Stimulated activated CD8-positive, alpha-beta memory T cell treated with anti-CD3 and anti-CD28 coated beads, Interleukin-15, amount 100 ng/mL, for 24 hours (primary cell): Measurements from ENCODE around the gene BANP.
"Not testable (repeated sequence)": the region's sequence is repeated elsewhere in the genome, so short reads cannot be mapped to it uniquely, and the experiment has no call there.

Experiments
- DNase-seq: peaks from one replicate; pipeline ENCODE4 v3.0.0-alpha.2; 2020; ENCODE audit warnings: low read depth

The BANP gene

GRCh38 chr16:88086571-88087516, 135.6 kb downstream of the BANP start:
- no peak for DNase-seq

GRCh38 chr16:88087517-88087877, 136.3 kb downstream of the BANP start:
- DNase-seq: no peak

DNA sequence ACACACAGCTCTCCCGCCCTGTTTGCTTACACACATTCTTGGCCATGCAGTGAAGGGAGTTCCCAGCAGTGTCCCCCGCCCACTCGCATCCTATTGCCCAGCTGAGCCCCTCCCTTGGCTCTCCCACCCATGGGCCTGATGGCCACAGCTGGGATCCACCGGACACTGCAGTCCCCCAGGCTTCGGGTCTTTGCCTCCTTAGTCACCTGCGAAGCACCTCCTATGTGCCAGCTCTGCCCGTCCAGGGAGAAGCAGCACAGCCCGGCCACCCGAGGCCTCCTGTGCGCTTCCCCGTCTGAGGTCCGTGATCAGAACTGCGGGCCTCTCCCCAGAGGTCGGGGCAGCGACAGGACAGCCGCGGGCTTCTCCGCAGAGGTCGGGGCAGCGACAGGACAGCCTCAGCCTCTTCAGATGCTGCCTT, 136.9 kb downstream of the BANP start:
- DNase-seq: no peak

DNA sequence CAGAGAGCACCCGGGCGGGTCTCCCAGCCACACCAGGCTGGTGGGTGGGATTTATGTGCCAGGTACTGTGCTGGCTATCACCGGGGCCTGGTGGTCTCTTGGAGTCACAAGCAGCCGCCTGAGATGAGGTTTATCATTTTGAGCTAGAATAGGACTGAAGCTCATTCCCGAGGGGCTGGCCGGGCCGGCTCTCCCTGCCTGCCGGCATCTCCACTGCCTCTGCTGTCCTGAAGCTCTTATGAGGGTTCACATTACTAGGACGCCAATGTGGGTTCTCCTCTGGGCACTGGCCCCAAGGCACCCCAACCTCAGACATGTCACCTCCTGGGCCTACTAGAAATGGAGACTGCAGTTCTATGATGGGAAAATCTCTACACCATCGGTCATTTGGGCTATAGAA, 137.4 kb downstream of the BANP start:
- DNase-seq: not testable (repeated sequence)

DNA sequence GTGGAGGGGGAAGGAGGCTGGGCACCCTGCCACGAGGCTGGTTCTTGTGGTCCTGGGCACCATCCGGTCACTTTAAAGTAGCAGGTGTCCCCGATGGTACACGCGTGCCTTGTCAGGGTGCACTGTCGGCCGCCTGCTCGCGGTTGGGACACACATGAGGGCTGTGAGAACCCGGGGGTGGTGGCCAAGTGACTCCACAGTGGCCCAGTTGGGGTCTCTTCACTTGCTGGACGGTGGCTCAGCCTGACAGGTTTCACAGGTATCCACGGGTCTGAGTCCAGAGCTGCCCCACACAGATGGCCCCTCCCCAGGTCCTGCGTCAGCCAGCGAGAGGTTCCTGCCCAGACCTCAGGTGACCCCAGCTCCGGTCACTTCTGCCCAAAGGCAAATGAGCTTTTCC, 137.8 kb downstream of the BANP start:
- not testable (repeated sequence) for DNase-seq

DNA sequence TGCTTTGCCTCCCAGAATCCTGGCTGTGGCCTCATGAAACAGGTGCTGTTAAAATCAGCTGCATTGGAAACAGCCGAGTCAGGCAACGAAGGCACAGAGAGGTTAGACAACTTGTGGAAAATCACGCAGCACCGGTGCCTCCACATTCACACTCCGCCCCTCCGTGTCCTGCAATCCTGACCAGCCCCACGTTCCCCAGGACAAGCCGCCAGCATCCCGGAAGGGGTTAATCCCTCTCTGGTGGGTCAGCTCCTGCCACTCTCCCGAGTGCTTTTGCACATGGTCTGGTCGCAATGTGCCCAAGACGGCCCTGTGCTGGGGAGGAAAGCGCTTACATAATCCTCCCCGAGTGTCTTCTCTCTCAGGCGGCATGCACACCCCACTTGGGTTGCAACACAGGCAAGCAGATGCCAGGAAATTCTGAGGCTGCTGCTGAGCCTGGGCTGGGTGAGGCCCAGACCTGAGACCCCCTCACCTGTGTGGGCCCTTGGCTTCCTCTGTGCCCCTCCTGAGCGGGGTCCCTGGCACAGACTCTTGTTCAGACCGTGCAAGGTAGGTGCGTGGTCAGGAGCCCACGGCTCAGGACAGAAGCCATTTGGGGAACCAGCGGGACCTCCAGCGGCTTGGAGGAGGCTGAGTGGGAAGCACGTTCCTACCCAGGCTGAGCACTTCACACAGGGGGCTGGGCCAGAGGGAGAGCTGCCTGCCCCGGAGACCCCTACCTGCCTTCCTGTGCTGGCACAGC, 138.6 kb downstream of the BANP start:
- DNase-seq: not testable (repeated sequence)

DNA sequence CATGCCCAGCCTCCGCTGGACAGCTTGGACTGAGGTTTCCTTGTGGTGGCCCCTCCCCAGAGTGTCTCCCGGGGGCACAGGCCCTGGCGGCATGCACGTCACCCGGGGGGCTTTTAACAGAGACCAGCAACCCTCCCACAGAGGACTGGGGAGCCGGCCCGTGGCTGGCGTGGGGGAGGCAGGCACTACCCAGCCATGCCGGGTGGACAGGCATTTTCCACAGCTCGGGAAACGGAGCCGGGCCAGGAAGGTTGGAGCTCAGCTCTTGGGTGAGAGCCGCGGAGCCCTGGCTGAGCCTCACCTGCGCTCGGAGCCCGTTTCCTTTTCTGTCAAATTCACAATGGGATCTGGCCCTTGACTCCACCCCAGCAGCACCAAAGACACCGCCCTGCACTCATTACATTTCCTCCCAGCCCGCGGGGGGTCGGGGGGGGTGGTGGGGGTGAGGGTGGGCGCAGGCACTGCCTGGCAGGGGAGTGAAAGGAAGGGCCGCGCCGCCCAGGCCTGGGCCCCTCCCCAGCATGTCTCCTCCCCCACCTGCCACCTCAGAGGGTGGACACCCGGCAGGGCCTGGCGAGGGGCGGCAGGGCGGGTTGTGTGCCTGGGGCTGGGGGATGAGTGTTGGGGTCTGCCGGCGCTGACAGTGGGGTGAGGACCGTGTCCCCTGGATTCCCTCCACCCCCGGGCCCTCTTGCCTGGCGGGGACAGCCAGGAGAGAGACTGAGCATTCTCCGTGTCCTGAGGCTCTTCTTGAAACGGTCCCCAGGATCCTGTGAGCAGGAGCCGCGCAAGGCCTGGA, 139.3 kb downstream of the BANP start:
- DNase-seq: not testable (repeated sequence)

GRCh38 chr16:88091221-88091971, 140.2 kb downstream of the BANP start:
- not testable (repeated sequence) for DNase-seq

- DNase-seq: not testable (repeated sequence)
These were observed 140.7 kb downstream of the BANP start for GRCh38 chr16:88091972-88092302.

DNA sequence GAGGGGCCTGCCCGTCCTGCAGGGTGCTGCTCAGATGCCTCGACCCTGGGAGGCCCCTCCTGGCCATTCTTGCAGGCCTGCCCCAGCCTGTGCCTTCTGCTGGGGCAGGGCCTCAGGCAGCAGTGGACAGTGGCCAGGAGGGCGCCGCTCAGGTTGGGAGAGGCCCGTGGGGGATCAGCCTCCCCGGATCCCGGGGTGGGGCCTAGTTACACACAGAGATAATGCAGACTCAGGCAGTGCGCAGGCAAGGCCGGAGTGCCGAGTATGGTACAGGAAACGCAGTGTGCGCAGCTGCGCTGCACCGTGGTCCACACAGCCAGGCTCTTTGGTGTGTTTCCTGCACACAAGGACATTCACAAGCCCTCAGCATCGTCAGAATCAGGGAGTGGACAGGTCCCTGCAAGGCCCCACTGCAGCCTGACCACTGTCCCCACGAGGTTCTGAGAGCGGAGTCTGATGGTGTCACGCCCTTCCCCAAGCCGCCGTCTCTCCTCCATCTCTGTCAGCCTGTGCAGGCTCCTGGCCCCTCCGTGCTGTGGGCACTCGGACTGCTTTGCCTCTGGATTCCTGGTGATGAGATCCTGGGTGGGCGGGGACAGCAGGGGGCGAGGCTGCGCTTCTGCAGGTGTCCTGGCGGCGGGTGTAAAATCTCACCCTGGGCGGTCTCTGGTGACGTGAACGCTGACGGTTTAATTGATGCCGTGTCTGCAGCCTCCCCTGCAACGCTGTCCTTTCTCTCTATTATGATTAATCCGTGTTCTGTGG, 141.7 kb downstream of the BANP start:
- not testable (repeated sequence) for DNase-seq

DNA sequence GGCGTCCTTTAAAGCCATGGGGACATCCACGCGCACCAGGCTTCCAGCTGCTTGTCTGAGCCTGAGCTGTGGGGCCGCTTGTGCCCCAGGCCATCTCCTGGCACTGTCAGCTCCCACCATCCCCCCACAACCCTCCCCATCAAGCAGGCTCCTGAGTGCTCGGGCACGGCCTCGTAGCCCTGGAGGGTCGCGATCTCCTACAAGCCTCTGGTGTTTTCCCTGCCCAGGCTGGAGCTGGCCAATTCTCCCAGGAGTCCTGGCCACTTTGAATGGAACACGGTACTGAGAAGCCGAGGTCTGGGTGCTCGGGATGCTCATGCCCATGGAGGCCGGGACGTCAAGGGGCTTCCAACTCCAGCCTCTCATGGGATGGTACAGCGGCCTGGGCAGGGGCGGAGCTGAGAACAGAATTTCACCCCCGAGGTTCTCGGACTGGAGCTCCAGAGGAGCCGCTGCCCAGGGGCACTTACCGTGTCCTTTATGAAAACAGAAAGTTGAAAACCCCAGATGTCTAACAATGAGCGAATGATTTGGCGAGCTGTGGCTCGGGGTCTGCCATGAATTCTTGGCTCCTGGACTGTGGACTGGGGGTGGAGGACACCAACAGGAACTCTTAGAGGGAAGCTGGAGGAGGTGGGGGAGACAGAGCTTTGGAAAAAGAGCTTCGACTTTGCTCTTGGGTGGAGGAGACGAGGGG, 142.5 kb downstream of the BANP start:
- not testable (repeated sequence) for DNase-seq

GRCh38 chr16:88094253-88094575, 143.0 kb downstream of the BANP start:
- not testable (repeated sequence) for DNase-seq

DNA sequence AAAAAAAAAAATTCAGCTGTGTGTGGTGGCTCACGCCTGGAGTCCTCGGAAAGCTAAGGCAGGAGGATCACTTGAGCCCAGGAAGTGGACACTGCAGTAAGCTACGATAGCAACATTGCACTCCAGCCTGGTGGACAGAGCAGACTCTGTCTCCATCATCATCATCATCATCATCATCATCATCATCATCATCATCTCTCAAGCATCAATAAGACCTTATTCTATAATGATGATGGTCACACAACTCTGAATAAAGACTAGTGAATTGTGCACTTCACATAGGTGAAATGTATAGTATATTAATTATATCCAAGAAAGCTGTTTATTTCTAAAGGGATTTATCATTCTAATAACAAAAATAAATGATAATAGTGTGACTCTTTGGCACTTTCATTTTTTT, 143.7 kb downstream of the BANP start:
- not testable (repeated sequence) for DNase-seq

- not testable (repeated sequence) for DNase-seq
These were observed 145.4 kb downstream of the BANP start for GRCh38 chr16:88096659-88097058.

GRCh38 chr16:88098731-88099562, 147.7 kb downstream of the BANP start:
- DNase-seq: not testable (repeated sequence)

- no peak for DNase-seq
These were observed 148.3 kb downstream of the BANP start for GRCh38 chr16:88099563-88099890.

DNA sequence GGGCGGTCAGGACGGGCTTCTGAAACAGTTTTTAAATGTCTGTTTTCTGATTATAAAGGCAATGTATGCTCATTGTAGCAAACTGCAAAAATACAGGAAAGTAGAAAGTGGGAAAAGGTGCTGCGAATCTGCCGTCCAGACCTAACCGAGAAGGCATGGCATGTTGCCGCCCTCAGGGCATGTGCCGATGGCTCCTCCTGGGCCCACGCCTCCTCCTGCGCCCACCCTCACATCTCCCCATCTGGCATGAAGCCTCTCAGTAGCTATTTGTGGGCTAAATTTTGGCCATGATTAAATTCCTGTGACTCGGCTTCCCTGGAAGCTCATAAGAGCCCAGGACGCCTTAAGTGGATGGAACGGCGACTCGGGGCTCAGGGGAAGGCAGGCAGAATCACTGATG, 148.7 kb downstream of the BANP start:
- DNase-seq: not testable (repeated sequence)

DNA sequence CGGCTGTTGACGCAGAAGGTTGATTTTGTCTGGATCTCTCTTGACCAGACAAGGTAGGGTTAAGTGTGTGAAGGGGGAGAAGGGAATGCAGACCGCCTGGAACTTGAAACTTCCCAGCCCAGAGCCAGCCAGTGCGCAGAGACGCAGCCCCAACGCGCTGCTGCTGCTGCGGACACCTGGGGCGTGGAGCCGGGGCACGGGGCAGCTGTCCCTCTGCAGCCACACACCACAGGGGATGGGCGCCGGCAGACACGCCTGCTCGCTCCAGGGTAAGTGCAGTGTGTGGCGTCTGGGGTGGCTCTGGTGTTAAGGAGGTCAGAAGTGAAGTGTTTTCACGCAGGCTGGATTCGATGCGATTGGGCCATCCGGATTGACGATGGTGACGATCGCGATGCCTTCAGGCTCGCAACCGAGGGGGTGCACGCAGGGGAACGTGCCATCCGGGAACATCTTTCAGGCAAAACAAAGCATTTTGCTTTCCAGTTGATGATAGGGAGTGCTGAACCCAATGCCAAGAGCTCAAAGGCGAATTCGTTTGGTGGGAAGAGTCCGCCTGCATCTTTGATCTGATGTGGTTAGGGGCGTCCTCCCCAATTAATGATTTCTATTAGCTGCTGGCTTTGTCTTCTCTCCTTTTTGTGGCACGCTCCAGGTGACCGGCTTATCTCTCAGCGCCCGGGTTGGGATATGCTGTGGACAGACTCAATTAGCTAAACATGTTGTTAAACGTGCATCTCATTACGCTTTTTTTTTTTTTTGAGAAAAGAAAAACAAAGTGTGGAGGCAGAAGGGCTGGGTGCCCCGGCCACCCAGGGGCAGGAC, 149.8 kb downstream of the BANP start:
- DNase-seq: not testable (repeated sequence)
